ENCODE measurements around the gene ARL6IP6.

- TF ChIP-seq CTCF (IDR thresholded peaks at IDR 0.05; ENCODE audit: low read length), result no peak
- no peak for TF ChIP-seq EZH2 (IDR thresholded peaks at IDR 0.05; ENCODE audit: borderline replicate concordance, low read length)
Observed at GRCh38 chr2:152683400-152683799, 35.0 kb upstream of the ARL6IP6 start.

Measured in OCI-LY1 (cell line).